NCI-H748 (cell line): ENCODE results near the gene KIF20A.
A peak's percentile ranks its signal among the peaks of the same experiment; 100 is the strongest.
"Not testable (repeated sequence)": the region's sequence is repeated elsewhere in the genome, so short reads cannot be mapped to it uniquely, and the experiment has no call there.

Experiments
- DNase-seq: peaks from one replicate; lab custom pipeline; 2025; ENCODE audit not compliant: unreplicated experiment; lab: John Stamatoyannopoulos, UW

The KIF20A gene

GRCh38 chr5:138182808-138183207 is 3.9 kb downstream of the KIF20A start:
- no peak for DNase-seq

GRCh38 chr5:138186002-138186447 is 7.1 kb downstream of the KIF20A start:
- DNase-seq, result no peak

- DNase-seq, result no peak
These were observed 9.7 kb downstream of the KIF20A start for GRCh38 chr5:138188626-138189025.

- no peak for DNase-seq
These were observed 13.9 kb downstream of the KIF20A start for GRCh38 chr5:138192826-138193225.

- DNase-seq, result not testable (repeated sequence)
These were observed 14.9 kb downstream of the KIF20A start for GRCh38 chr5:138193859-138194258.

- DNase-seq, result no peak
These were observed 32.1 kb downstream of the KIF20A start for GRCh38 chr5:138210985-138211384.

GRCh38 chr5:138212828-138213160 is 33.9 kb downstream of the KIF20A start:
- DNase-seq, result peak; percentile 53

- DNase-seq, result peak; percentile 99
These were observed 34.5 kb downstream of the KIF20A start, which contains the start of gene CDC23 for GRCh38 chr5:138213161-138214029. Gene CDC23, minus strand, starts transcription at chr5:138213323. Its CDS starts 11 bp downstream, at chr5:138213312.

- DNase-seq, result no peak
These were observed 37.9 kb downstream of the KIF20A start for GRCh38 chr5:138216799-138217198.

- no peak for DNase-seq
These were observed 44.6 kb downstream of the KIF20A start for GRCh38 chr5:138223532-138223931.

- no peak for DNase-seq
These were observed 45.8 kb downstream of the KIF20A start for GRCh38 chr5:138224712-138225111.

- no peak for DNase-seq
These were observed 48.0 kb downstream of the KIF20A start for GRCh38 chr5:138226910-138227309.

- DNase-seq, result no peak
These were observed 50.5 kb downstream of the KIF20A start for GRCh38 chr5:138229387-138229786.

GRCh38 chr5:138230261-138230660 is 51.3 kb downstream of the KIF20A start:
- no peak for DNase-seq

GRCh38 chr5:138230981-138231589 is 52.2 kb downstream of the KIF20A start:
- peak; percentile 54 for DNase-seq

GRCh38 chr5:138233280-138233679 is 54.4 kb downstream of the KIF20A start:
- no peak for DNase-seq

- DNase-seq, result no peak
These were observed 55.7 kb downstream of the KIF20A start for GRCh38 chr5:138234651-138235050.
